GM21529 (cell line): ENCODE measurements around the gene HSPA1A.
"Not testable (repeated sequence)": the region's sequence is repeated elsewhere in the genome, so short reads cannot be mapped to it uniquely, and the experiment has no call there.

Source experiments
- ATAC-seq: cut with Tn5 transposase; IDR thresholded peaks from one replicate; pipeline ENCODE4 v1.9.1; 2021; ENCODE audit not compliant: unreplicated experiment

Gene HSPA1A

DNA sequence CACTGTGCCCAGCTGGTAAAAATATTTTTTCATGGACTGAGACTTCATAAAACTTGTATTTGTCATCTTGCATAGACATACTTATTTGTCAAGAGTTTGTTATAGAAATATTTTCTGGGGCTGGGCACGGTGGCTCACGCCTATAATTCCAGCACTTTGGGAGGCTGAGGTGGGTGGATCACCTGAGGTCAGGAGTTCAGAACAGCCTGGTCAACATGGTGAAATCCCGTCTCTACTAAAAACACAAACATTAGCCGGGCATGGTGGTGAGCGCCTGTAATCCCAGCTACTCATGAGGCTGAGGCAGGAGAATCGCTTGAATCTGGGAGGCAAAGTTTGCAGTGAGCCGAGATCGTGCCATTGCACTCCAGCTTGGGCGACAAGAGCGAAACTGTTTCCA is 6.7 kb upstream of the HSPA1A start:
- ATAC-seq, result not testable (repeated sequence)

- ATAC-seq, result no peak
These were observed 3.7 kb upstream of the HSPA1A start for GRCh38 chr6:31811645-31812044.

DNA sequence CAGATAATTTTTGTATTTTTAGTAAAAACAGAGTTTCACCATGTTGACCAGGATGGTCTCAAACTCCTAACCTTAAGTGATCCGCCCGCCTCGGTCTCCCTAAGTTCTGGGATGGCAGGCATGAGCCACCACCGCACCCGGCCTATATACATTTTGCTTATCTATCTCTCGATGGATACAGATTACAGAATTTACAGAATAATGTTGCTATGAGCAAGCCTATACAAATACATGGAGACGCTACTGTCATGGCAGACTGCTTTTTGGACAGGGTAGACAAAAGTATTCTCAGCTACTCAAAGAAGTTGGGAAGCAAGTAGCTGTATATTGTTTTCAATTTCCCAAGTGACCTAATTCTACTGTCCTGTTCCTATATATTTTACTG is 1.9 kb upstream of the HSPA1A start:
- no peak for ATAC-seq

- ATAC-seq, result no peak
These were observed 692 bp upstream of the HSPA1A start for GRCh38 chr6:31814677-31815024.

- not testable (repeated sequence) for ATAC-seq
These were observed 2.0 kb downstream of the HSPA1A start for GRCh38 chr6:31817133-31817928.

DNA sequence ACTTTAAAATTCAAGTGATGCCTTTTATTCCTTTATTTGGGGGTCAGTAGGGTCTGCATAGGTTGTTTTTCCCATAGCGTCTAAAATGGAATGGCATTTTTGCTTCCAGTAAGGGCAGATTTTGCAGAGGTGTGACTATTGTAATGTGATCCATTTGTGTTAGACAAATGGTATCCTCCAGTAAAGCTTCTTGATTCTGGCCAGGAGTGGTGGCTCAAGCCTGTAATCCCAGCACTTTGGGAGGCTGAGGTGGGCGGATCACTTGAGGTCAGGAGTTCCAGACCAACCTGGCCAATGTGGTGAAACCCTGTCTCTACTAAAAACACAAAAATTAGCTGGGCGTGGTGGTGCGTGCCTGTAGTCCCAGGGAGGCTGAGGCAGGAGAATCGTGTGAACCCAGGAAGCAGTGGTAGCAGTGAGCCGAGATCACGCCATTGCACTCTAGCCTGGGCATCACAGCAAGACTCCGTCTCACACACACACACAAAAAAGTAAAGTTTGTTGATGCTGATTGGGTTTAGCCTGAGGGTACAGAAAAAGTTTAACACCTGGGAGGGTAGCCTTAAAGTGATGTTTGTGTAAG is 2.7 kb downstream of the HSPA1A start:
- ATAC-seq, result not testable (repeated sequence)

DNA sequence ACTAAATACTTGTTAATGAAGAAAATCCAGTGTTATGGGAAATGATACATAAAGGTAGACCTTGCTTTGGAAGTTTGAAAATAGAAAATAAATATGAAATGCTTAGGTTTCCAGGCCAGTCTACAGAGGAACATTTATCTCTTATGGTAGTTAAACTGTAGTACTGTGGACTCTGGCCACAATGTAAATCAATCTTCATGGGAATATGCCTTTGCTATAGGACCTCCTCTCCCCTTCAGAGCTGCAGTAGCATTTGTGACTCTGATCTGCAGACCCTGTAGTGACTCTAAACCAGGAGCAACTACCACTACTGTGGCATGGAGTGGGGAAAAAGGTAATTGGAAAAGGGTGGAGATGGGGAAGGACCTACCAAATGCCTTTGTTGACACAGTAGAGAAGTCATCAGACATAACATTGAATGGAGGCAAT is 4.5 kb downstream of the HSPA1A start:
- no peak for ATAC-seq

GRCh38 chr6:31820399-31820798 is 5.1 kb downstream of the HSPA1A start:
- ATAC-seq, result not testable (repeated sequence)

GRCh38 chr6:31821301-31822035 is 6.1 kb downstream of the HSPA1A start:
- ATAC-seq, result no peak

GRCh38 chr6:31822036-31822821 is 6.9 kb downstream of the HSPA1A start:
- ATAC-seq, result no peak

DNA sequence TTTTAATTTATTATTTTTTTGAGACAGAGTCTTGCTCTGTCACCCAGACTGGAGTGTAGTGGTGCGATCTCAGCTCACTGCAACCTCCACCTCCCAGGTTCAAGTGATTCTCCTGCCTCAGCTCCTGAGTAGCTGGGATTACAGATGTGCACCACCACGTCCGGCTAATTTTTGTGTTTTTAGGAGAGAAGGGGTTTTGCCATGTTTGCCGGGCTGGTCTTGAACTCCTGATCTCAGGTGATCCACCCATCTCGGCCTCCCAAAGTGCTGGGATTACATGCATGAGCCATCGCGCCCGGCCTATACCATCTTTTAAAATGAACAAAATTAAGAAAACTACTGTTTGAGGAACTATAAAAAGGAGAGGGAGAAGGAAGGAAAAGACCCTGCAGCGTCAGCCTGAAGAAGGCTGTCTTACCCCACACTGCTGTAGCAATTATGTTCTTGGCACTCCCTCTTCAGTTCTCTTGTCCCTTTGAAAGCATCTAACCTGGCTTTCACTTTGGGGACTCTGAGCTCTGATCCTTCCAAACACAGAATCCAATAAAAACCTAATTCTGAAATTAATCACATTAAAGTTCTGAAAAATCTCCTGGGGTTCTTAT is 8.4 kb downstream of the HSPA1A start:
- not testable (repeated sequence) for ATAC-seq

- ATAC-seq, result no peak
These were observed 10.2 kb downstream of the HSPA1A start for GRCh38 chr6:31825553-31825952.

- peak; percentile 8 for ATAC-seq
These were observed 11.5 kb downstream of the HSPA1A start for GRCh38 chr6:31826793-31827285.

DNA sequence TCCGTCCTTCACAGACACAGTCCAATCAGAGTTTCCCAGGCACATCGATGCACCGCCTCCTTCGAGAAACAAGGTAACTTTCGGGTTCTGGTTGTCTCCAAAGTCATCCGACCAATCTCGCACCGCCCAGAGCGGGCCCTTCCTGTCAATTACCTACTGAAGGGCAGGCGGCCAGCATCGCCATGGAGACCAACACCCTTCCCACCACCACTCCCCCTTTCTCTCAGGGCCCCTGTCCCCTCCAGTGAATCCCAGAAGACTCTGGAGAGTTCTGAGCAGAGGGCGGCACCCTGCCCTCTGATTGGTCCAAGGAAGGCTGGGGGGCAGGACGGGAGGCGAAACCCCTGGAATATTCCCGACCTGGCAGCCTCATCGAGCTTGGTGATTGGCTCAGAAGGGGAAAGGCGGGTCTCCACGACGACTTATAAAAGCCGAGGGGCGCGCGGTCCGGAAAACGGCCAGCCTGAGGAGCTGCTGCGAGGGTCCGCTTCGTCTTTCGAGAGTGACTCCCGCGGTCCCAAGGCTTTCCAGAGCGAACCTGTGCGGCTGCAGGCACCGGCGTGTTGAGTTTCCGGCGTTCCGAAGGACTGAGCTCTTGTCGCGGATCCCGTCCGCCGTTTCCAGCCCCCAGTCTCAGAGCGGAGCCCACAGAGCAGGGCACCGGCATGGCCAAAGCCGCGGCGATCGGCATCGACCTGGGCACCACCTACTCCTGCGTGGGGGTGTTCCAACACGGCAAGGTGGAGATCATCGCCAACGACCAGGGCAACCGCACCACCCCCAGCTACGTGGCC is 12.1 kb downstream of the HSPA1A start, which contains the start of gene HSPA1B:
TSS of gene HSPA1B (plus strand) at position 453 of the 794 bp plus-strand sequence. CDS start at position 666, 213 bp downstream.
- peak; percentile 64 for ATAC-seq

DNA sequence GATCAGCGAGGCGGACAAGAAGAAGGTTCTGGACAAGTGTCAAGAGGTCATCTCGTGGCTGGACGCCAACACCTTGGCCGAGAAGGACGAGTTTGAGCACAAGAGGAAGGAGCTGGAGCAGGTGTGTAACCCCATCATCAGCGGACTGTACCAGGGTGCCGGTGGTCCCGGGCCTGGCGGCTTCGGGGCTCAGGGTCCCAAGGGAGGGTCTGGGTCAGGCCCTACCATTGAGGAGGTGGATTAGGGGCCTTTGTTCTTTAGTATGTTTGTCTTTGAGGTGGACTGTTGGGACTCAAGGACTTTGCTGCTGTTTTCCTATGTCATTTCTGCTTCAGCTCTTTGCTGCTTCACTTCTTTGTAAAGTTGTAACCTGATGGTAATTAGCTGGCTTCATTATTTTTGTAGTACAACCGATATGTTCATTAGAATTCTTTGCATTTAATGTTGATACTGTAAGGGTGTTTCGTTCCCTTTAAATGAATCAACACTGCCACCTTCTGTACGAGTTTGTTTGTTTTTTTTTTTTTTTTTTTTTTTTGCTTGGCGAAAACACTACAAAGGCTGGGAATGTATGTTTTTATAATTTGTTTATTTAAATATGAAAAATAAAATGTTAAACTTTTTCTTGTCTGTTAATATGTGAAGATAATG is 14.4 kb downstream of the HSPA1A start:
- no peak for ATAC-seq

DNA sequence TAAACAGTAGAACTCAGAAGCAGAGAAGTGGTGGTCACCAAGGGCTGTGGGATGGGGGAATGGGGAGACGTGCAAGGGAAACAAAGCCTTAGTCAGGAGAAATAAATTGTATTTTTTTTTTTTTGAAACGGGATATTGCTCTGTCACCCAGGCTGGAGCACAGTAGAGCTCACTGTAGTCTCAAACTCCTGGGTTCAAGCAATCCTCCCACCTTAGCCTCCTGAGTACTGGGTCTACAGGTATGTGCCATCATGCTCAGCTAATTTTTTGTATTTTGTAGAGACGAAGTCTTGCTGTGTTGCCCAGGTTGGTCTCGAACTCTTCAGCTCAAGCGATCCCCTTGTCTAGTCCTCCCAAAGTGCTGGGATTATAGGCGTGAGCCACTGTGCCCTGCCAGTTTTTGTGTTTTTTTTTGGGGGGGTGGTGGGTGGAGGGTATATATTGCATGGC is 15.6 kb downstream of the HSPA1A start:
- ATAC-seq, result no peak

DNA sequence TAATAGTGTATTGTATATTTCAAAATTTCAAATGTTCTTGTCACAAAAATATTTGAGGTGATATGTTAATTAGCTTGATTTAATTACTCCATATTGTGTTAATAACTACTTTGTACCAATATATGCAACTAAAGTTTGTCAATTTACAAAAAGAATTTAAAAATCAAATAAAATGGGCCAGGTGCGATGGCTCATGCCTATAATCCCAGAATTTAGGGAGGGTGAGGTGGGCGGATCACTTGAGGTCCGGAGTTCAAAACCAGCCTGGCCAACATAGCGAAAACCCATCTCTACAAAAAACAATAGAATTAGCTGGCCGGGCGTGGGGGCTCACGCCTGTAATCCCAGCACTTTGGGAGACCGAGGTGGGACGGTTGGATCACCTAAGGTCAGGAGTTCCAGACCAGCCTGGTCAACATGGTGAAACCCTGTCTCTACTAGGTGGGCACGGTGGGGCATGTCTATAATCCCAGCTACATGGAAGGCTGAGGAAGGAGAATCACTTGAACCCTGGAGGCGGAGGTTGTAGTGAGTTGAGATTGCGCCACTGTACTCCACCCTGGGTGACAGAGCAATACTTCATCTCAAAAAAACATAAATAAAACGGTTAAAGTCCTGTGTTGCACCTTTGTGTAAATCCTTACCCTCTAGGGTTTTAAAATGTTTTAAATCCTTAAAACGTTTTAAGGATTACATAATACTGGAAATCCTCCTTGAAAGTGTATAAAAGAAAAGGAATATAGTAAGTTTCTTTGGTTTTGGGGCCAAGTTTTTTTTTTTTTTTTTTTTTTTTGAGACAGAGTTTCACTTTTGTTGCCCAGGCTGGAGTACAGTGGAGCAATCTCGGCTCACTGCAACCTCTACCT is 16.2 kb downstream of the HSPA1A start:
- no peak for ATAC-seq
